SJCRH30 (cell line): ENCODE results near the gene PTPN5. TPM values are rescaled to one million over a fixed set of nuclear protein-coding genes. Genes with fewer than 3 reads are reported as not detected.

Experiments
- DNase-seq, 2 experiments: peaks; one replicate each; pipeline ENCODE4 v3.0.0-alpha.2; 2015 to 2020
- H3K27ac ChIP-seq: fragments of 250-450 bp; sonication (Bioruptor Pico); 2 replicates; pipeline ENCODE4 v1.5.1; 2020; ENCODE audit warnings: mild to moderate bottlenecking, moderate library complexity
- H3K27me3 ChIP-seq: fragments of 250-450 bp; sonication (Bioruptor Pico); 2 replicates; pipeline ENCODE4 v1.5.1; 2020; ENCODE audit warnings: mild to moderate bottlenecking, moderate library complexity
- H3K36me3 ChIP-seq: fragments of 250-450 bp; sonication (Bioruptor Pico); 2 replicates; pipeline ENCODE4 v1.5.1; 2020; ENCODE audit warnings: mild to moderate bottlenecking, moderate library complexity
- H3K4me1 ChIP-seq: fragments of 250-450 bp; sonication (Bioruptor Pico); 2 replicates; pipeline ENCODE4 v1.5.1; 2020; ENCODE audit warnings: mild to moderate bottlenecking, moderate library complexity
- H3K4me3 ChIP-seq: fragments of 250-450 bp; sonication (Bioruptor Pico); 2 replicates; pipeline ENCODE4 v1.5.1; 2020; ENCODE audit warnings: mild to moderate bottlenecking, moderate library complexity
- H3K9me3 ChIP-seq: fragments of 250-450 bp; sonication (Bioruptor Pico); replicated peaks from 2 replicates; pipeline ENCODE4 v1.5.1; 2020; ENCODE audit warnings: mild to moderate bottlenecking, moderate library complexity
- total RNA-seq: library from RNA; depleted of rRNA; stranded (reverse); fragments of >200 nt; shearing (Covaris generic); gene quantifications from 2 replicates; pipeline ENCODE4 v1.2.3, GENCODE V29; 2014

The PTPN5 gene
- total RNA-seq, 1 experiment from 2014 or later: not detected

GRCh38 chr11:18720808-18721560 is 70.6 kb downstream of the PTPN5 start:
- peaks cover 15% of the 10 kb centered on the region for H3K4me1 ChIP-seq
- peaks cover 2% of the 10 kb centered on the region for H3K27me3 ChIP-seq
- H3K4me3 ChIP-seq: no peak overlapping the region
- H3K27ac ChIP-seq: no peak overlapping the region
- H3K9me3 ChIP-seq: no peaks in the 10 kb centered on the region
- H3K36me3 ChIP-seq: no peaks in the 10 kb centered on the region
- DNase-seq: no peak

- H3K36me3 ChIP-seq: no peaks in the 10 kb centered on the region
- H3K9me3 ChIP-seq: no peaks in the 10 kb centered on the region
- no peak overlapping the region for H3K4me3 ChIP-seq
- no peak for DNase-seq
- H3K4me1 ChIP-seq: peaks cover 10% of the 10 kb centered on the region
- no peak overlapping the region for H3K27ac ChIP-seq
- peaks cover 4% of the 10 kb centered on the region for H3K27me3 ChIP-seq
These were observed 71.3 kb downstream of the PTPN5 start for GRCh38 chr11:18720091-18720807.

- Histone ChIP-seq H3K4me3 (no peak overlapping the region), H3K27me3 (peaks cover 7% of the 10 kb centered on the region), H3K4me1 (no peaks in the 10 kb centered on the region), H3K36me3 (no peaks in the 10 kb centered on the region), H3K27ac (no peak overlapping the region), H3K9me3 (no peaks in the 10 kb centered on the region)
- no peak for DNase-seq
These were observed 76.1 kb downstream of the PTPN5 start for GRCh38 chr11:18715476-18715875.

- no peak for DNase-seq
These were observed 77.2 kb downstream of the PTPN5 start for GRCh38 chr11:18714443-18714780.

GRCh38 chr11:18713646-18714442 is 77.8 kb downstream of the PTPN5 start:
- Histone ChIP-seq H3K27ac (no peak overlapping the region), H3K27me3 (peaks cover 7% of the 10 kb centered on the region), H3K36me3 (no peaks in the 10 kb centered on the region), H3K9me3 (no peaks in the 10 kb centered on the region), H3K4me3 (no peak overlapping the region), H3K4me1 (no peaks in the 10 kb centered on the region)
- DNase-seq: no peak

More at GRCh38 chr11:18714443-18714780, 77.2 kb downstream of the PTPN5 start:
- no peak overlapping the region for H3K27ac ChIP-seq
- no peaks in the 10 kb centered on the region for H3K36me3 ChIP-seq
- H3K9me3 ChIP-seq: no peaks in the 10 kb centered on the region
- H3K4me3 ChIP-seq: no peak overlapping the region
- H3K4me1 ChIP-seq: no peaks in the 10 kb centered on the region
- H3K27me3 ChIP-seq: peaks cover 7% of the 10 kb centered on the region

- Histone ChIP-seq H3K27me3 (peaks cover 3% of the 10 kb centered on the region; the same call in 1 of the 2 replicates), H3K4me1 (peaks cover 5% of the 10 kb centered on the region), H3K4me3 (no peak overlapping the region), H3K9me3 (no peaks in the 10 kb centered on the region), H3K36me3 (no peaks in the 10 kb centered on the region), H3K27ac (no peak overlapping the region)
- DNase-seq: no peak
These were observed 81.1 kb downstream of the PTPN5 start for GRCh38 chr11:18710545-18710944.

GRCh38 chr11:18709414-18709813 is 82.2 kb downstream of the PTPN5 start:
- H3K36me3 ChIP-seq: no peaks in the 10 kb centered on the region
- H3K27ac ChIP-seq: no peak overlapping the region
- no peaks in the 10 kb centered on the region for H3K9me3 ChIP-seq
- H3K4me3 ChIP-seq: no peak overlapping the region
- DNase-seq: no peak
- 0 out of 2 replicates have a peak, but pooled peaks cover 3% of the 10 kb centered on the region for H3K27me3 ChIP-seq
- peaks cover 16% of the 10 kb centered on the region for H3K4me1 ChIP-seq

GRCh38 chr11:18707811-18708340 is 83.7 kb downstream of the PTPN5 start:
- Histone ChIP-seq H3K9me3 (no peaks in the 10 kb centered on the region), H3K4me3 (no peak overlapping the region), H3K36me3 (no peaks in the 10 kb centered on the region), H3K27ac (no peak overlapping the region), H3K27me3 (0 out of 2 replicates have a peak, but pooled peaks cover 3% of the 10 kb centered on the region), H3K4me1 (peaks cover 31% of the 10 kb centered on the region)
- DNase-seq: no peak

- peaks cover 34% of the 10 kb centered on the region for H3K4me1 ChIP-seq
- no peaks in the 10 kb centered on the region for H3K9me3 ChIP-seq
- no peak overlapping the region for H3K27ac ChIP-seq
- H3K4me3 ChIP-seq: no peak overlapping the region
- no peaks in the 10 kb centered on the region for H3K27me3 ChIP-seq
- no peaks in the 10 kb centered on the region for H3K36me3 ChIP-seq
- no peak for DNase-seq
These were observed 85.0 kb downstream of the PTPN5 start for GRCh38 chr11:18706330-18707243.

GRCh38 chr11:18705651-18706281 is 85.8 kb downstream of the PTPN5 start:
- Histone ChIP-seq H3K4me1 (peaks cover 42% of the 10 kb centered on the region), H3K4me3 (no peak overlapping the region)

GRCh38 chr11:18704698-18705097 is 86.9 kb downstream of the PTPN5 start:
- no peaks in the 10 kb centered on the region for H3K36me3 ChIP-seq
- no peak for DNase-seq
- no peaks in the 10 kb centered on the region for H3K9me3 ChIP-seq
- peak overlapping the region; percentile 73 for H3K27ac ChIP-seq
- no peak overlapping the region for H3K4me3 ChIP-seq
- no peaks in the 10 kb centered on the region for H3K27me3 ChIP-seq
- peaks cover 52% of the 10 kb centered on the region for H3K4me1 ChIP-seq

More at GRCh38 chr11:18705651-18706281, 85.8 kb downstream of the PTPN5 start:
- Histone ChIP-seq H3K27ac (peak overlapping the region; percentile 73), H3K36me3 (no peaks in the 10 kb centered on the region), H3K9me3 (no peaks in the 10 kb centered on the region), H3K27me3 (no peaks in the 10 kb centered on the region)
- DNase-seq: peak; percentile 65 to 68

- no peaks in the 10 kb centered on the region for H3K9me3 ChIP-seq
- no peaks in the 10 kb centered on the region for H3K27me3 ChIP-seq
- peaks cover 56% of the 10 kb centered on the region for H3K4me1 ChIP-seq
- no peak overlapping the region for H3K4me3 ChIP-seq
- H3K27ac ChIP-seq: peak overlapping the region; percentile 34
- no peaks in the 10 kb centered on the region for H3K36me3 ChIP-seq
- DNase-seq: no peak
These were observed 87.5 kb downstream of the PTPN5 start for GRCh38 chr11:18704045-18704645.
